HG03521 (cell line): Measurements from ENCODE around the gene DNAH1.
A peak's percentile ranks its signal among the peaks of the same experiment; 100 is the strongest.
"Not testable (repeated sequence)": the region's sequence is repeated elsewhere in the genome, so short reads cannot be mapped to it uniquely, and the experiment has no call there.

Source experiments
- ATAC-seq: cut with Tn5 transposase; IDR thresholded peaks from one replicate; pipeline ENCODE4 v1.9.1; 2021; ENCODE audit warnings: mild to moderate bottlenecking, moderate library complexity; ENCODE audit not compliant: unreplicated experiment

The DNAH1 gene

DNA sequence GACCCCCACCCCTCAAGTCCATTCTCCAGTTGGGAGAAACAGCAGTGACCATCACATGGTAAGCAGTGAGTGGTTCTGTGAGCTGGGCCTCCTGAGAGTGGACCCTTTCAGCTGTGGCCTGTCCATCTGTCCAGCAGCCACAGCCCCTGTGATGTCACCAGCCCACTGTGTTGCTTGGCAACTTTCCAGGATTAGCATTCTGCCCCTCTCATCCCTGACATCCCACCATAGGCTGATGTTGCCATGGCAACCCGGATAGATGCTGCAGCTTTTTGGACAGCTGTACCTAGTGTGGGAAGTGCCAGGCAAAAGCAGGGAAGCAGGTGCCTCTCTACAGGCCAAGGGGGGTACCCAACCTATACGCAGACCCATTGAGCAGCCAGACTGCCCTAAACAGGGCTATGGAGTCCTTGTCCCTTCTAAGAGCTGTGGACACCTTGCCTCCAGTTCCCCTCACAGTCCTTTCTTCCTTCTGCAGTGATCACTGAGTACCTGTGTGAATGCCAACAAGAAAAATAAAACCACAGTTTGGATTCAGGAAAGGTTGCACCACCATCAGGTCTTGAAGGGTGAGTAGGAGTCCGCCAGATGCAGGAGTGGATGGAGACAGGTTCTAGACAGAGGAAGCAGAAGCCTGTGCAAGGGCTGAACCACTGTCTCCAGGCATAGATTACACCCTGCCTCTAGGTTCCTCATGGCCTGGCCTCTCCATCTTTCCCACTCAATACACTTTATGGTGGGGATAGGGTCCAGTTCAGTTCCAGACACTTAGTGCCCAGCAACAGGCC is at the start of gene DNAH1:
TSS of gene DNAH1 (plus strand) at position 343 of the 788 bp plus-strand sequence. CDS start 6,124 bp downstream, outside the sequence.
- no peak for ATAC-seq

DNA sequence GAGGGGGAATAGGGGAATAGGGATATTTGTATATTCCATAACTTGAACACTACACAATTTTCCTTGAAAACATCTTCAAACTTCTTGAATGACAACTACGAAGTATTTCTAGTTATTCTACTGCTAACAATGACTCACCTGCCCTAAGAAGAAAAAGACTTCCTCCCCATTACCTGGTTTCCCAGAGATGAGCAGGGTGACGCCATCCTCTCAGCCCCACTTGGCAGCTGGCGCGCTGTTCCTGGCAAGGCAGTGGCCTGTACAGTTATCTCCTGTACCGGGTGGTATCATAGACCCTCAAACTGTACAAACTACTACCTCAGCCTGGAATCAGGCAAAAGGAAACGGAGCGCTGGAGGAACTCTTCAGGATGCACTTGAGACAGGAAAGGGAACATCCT is 48.1 kb upstream of the DNAH1 start:
- no peak for ATAC-seq

DNA sequence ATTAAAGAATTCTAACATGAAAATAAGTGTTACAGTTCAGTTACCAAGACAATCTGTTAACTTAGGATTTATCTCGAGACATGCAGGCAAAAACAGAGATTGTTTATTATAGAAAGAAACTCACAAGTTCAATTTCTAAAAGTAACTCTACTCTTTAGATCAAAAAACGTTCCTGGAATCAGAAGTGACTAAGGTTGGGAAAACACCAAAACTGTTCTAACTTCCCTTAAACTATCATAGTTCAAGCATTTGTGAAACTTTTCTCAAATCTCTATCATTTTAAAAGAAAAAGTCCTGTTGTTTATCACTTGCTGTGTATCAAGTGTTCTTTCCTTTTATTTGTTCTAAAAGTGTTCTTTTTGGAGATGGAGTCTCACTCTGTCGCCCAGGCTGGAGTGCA is 46.3 kb upstream of the DNAH1 start:
- ATAC-seq, result no peak

DNA sequence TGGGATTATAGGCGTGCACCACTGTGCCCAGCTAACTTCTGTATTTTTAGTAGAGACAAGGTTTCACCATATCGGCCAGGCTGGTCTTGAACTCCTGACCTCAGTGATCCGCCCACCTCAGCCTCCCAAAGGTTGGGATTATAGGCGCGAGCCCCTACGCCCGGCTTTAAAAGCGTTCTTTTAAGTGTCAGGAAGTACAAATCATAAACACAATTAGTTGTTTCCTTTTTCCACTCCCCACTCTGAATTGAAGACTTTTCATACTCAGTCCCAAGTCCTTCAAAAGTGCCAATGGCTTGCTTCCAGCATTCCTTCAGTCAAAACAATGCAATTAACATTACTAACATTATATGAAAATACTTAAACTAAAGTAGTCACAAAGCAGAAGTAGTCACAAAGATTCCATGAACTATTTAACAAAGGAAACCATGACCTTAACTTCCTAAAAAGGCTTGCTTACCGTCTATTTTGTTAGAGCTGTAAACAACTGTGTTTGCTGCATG is 45.8 kb upstream of the DNAH1 start:
- ATAC-seq, result no peak

DNA sequence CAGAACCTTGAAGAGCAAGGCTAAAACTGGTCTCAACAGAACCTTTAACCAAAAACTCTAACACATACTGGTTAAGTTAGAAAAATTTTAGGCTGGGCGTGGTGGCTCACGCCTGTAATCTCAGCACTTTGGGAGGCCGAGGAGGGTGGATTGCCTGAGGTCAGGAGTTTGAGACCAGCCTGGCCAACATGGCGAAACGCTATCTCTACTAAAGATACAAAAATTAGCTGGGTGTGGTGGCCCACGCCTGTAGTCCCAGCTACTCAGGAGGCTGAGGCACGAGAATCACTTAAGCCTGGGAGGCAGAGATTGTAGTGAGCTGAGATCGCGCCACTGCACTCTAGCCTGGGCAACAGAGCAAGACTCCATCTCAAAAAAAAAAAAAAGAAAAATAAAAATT is 43.9 kb upstream of the DNAH1 start:
- not testable (repeated sequence) for ATAC-seq

DNA sequence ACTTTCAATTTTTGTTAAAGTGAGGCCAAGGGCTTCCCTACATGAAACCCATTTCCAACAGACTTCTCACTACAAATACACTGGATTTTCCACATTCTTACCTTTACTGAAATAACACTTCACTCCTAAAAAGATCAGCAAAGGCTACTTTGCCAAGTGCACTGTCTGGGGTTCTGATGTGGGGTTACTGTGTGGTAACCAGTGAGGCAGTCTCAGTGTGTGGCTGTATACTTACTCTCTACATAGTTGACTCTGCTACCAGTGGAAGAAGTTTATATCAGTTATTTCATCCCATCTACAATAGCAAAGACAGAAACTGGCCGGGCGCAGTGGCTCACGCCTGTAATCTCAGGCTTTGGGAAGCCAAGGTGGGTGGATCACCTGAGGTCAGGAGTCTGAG is 43.3 kb upstream of the DNAH1 start:
- no peak for ATAC-seq

DNA sequence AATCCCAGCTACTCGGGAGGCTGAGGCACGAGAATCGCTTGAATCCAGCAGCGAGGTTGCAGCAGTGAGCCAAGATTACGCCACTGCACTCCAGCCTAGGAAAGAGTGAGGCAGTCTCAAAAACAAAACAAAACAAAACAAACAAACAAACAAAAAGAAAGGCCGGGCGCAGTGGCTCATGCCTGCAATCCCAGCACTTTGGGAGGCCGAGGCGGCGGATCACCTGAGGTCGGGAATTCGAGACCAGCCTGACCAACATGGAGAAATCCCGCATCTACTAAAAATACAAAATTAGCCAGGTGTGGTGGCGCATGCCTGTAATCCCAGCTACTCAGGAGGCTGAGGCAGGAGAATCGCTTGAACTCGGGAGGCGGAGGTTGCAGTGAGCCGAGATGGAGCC is 41.3 kb upstream of the DNAH1 start:
- ATAC-seq, result not testable (repeated sequence)

DNA sequence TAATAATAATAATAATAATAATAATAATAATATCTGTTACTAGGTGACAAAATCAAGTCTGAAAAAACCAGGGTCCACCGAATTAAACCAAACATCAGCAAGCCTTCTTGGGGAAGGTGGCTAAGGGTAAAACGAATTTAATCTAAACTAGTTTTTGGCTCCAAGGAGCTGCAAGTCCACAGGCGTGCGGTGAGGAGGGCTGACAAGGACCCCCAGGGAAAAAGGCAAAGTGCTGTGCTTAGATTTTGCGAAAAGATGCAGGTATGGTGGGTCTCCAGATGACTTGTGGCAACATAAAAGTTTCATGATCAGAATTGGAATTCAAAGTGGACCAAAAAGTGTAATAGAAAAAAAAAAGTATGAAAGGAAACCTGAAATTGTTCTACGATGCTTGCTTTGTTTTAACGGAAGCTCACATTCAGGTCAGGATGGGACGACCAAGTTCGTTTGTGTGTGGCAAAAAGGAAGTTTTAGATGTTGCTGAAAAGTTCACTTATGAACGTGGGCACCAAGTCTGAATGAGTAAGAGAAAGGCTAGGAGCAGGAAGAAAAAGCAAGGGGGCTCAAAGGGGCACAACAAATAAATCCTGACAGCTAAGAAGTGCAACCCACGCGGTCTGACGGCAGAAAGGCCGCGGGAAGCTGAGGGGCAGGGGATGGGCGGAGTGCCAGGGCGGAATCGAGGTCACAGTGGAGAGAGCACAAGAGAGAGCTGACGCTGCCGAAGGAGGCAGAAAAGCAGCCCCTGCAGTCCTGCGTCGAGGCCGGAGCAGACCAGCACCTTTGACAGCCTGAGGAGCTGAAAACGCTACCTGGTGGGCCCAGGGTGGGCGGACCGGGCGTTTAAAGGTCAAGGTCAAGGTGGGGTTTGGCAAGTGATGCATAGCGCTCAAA is 38.8 kb upstream of the DNAH1 start:
- no peak for ATAC-seq

DNA sequence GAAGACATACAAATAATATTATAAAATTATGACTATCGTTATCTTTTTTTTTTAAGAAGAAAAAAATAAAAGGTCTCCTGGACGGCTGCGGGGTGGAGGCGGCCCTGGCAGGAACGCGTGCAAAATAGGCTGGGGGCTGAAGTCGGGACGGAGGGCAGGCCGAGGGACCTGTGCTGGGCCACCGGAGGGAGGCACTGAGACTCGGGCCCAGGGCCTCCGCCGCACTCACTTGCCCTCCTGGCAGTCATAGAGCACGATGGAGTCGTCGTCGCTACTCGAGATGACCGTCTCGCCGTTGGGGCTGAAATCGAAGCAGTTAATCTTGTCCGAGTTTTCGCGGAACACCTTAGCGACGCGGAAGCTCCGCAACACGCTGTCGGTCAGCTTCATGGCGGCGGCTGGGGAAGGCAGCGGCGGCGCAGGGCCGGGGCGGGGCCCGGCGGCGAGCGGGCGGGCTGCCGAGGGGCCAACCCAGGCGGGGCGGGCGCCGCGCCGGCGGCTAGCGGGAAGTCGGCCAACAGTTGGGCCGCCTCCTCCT is 38.1 kb upstream of the DNAH1 start:
- peak; percentile 65 for ATAC-seq

DNA sequence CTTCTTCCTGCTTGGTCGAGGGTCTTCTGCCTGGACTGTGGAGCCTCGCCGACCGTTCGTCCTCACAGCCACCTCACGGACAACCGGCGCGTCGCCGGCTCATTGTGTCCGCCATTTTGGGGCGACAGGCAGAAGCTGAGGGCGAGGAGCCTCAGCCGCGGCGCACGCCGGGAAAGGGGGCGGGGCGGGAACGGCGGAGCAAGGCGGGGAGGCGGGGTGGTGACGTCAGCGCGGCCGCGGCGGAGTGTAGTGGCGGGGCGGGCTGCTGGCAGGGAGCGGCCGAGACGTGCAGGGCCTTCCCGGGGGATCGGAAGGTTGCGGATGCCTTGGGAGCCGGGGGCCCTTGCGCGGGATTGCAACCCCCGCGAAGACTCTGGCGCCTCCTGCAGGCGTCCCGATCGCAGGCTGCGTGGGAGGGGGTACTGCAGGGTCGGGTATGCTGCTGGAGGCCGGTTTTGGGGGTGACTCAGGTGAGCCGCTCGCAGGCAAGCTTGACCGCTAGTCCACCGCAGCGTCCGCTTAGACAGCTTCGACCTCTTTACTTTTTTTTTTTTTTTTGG is 37.5 kb upstream of the DNAH1 start, which contains the start of gene WDR82:
TSS of gene WDR82 (minus strand) at position 140 of the 560 bp plus-strand sequence. CDS start 288 bp downstream, outside the sequence.
- peak; percentile 86 for ATAC-seq

DNA sequence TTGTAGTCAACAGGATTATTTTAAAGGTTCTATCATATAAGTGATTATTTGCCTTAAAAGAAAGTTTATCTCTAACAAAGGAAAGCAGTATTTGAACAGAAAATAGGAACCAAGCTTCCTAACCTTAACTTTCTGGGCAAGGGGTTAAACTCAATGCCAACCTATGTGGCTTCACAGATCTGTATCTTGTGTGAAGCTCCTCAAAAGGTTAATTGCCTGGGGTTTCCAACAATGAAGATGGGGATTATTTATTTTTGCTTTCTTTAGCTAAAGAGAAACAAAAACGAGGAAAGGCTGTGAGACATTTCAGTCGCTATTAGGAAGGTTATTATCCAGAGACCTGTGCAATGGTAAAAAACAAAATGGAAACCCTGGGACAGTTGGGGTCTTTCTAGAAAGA is 36.5 kb upstream of the DNAH1 start:
- ATAC-seq, result no peak

DNA sequence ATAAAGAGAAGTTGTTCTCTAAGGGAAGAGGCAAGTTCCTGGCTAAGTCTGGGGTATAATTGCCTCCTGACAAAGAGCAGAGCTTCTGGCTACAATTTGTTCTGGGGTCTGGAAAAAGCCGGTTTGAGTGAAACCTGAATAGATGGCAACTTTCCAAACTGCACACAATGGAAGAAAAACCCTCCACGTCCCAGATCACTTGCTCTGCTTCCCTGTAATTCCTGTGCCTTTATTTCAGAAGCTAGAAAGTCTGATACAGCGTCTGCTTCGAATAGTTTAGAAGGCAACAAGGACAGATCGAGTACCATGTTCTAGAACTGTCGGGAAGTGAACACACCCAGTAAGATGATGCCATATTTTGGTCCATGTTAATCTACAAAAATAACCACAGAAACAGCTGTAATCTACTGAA is 36.1 kb upstream of the DNAH1 start:
- ATAC-seq, result no peak

DNA sequence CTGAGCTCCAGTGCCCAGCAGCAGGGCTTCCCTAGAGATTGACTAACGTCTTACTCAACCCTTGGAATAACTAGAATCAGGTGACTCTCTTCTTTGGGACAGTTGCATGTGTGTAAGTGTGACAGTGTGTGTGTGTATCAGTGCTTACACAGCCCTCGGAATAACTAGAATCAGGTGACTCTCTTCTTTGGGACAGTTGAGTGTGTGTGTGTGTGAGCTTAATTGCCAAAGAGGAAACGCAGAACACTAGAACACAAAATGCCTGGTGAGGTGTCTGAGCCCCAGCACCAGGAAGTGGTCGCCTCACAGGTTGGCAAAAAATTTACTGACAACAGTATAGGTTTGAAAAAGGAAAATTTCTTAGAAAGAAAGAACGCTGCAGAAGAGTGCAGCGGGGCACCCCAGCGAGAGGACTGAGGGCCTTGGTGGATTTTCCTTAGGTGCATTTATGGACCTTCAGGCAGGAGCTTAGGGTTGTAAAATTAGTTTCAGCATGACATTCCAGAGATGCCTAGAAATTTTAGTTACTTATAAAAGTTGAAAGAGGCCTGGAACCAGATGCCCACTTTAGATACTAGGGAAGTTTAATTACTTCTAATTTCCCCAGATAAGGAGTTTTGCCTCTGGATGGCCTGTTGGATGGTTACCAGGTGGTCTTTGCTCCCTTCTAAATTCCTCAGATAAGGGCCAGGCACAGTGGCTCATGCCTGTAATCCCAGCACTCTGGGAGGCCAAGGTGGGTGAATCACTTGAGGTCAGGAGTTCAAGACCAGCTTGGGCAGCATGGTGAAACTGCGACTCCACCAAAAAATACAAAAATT is 33.9 kb upstream of the DNAH1 start:
- no peak for ATAC-seq

DNA sequence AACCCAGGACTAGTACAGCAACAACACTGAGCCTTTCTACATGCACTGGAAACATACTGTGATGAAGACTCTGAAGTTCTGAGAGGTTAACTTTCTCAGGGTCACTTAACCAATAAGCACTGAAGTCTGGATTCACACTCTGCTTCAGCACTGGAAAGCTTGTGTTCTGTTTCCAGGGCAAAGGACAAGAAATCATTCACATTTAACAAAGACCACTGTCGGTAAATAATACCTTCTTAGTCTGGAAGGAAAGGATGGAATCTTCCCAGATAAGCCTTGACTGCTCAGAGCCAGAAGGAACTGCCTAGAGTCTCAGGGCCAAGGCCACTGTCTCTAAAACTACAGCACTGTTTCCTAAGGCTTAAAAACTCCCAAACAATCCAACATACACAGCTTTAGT is 32.8 kb upstream of the DNAH1 start:
- ATAC-seq, result no peak

DNA sequence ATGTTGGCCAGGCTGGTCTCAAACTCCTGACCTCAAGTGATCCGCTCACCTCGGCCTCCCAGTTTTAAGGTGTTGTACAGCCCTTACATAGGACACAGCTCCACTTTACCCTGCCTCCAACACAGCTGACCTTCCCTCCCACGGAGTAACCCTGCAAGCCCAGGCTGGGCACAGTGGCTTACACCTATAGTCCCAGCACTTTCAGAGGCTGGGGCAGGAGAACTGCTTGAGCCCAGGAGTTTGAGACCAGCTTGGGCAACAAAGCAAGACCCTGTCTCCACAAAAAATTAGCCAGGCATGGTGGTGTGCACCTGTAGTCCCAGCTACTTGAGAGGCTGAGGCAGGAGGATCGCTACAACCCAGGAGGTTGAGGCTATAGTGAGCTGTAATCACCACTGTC is 32.1 kb upstream of the DNAH1 start:
- ATAC-seq, result not testable (repeated sequence)

DNA sequence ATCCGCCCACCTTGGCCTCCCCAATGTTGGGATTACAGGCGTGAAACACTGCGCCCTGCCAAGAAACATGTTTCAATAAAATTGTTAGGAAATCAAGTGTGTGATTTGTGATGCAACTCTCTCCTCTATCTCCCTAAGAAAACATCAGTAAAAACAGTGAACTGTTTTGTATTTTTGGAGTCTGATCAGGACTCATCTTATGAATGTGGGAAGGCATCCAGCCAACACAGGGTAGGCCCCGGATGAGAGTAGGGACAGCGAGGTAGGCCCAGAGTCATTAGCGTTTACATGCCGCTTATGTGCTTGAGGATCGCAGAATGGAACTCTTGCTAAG is 29.4 kb upstream of the DNAH1 start:
- ATAC-seq, result no peak

DNA sequence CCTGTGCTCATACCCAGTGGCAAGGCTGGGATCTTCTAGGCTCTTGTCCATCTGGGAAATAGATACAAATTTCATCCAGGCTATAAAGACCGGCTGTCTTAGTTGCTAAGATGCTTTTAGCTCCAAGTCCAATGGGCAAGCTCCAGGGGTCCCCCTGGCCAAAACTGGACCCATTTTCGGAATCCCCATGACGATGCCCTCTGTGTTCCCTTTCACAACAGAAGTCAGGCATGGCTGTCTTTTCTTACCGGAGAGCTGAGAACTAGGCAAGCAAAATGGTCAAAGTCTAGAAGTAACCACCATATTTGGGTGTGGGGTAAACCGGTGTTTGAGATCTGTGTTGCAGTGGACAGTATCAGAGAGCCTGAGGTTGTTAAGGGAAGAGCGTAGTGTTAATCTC is 27.4 kb upstream of the DNAH1 start:
- ATAC-seq, result no peak

DNA sequence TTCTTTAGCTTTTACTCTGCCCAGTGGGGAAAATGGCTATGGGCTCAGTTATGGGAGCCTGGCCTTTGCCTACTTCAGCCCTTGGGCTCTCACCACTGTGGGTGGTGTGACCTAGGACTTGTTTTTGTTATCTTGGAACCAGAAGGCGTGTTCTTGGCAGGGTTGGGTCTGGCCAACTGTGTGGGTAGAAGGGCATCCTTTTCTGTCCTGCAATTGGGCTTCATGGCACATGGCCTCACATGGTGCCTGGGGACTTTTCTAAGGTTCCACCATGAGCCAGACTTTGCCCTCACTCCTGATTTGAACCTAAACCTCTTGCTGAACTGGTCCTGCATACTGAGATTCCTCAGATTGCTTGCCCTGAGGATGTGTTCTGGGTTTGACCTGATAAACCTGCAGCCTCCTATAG is 26.8 kb upstream of the DNAH1 start:
- no peak for ATAC-seq

DNA sequence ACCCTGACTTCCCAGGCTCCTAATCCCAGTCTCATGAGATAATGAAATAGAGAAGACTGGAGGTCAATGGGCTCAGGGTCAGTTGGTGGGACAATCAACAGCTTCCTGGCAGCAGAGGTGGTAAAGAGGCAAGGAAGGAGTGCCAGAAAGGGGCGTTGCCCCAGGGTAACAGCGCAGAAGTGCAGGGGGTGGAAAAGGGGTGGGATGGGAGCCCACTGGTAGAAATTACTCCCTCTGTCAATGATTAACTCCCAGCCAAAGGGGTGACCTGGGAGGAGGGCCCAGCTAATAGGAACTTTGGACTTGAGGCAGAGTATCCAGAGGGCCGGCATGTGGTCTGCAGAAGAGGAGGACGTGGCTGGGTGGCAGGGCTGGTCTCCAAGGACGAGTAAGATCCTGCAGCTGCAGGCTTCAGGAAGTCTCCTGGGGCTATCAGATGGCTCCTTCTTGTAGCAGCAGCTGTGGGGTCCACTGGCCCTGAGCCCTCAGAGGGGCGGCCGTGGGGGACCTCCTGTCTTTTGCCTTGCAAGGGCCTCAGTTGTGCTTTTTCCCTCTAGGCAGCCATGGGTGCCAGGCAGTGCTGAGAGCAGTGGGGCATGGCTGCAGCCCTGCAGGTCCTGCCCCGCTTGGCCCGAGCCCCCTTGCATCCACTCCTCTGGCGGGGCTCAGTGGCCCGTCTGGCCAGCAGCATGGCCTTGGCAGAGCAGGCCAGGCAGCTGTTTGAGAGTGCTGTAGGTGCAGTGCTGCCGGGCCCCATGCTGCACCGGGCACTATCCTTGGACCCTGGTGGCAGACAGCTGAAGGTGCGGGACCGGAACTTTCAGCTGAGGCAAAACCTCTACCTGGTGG is 26.1 kb upstream of the DNAH1 start:
- no peak for ATAC-seq
